ENCODE results near the gene MTERF1.
"Not testable (repeated sequence)": the region's sequence is repeated elsewhere in the genome, so short reads cannot be mapped to it uniquely, and the experiment has no call there.

Gene MTERF1, protein sequence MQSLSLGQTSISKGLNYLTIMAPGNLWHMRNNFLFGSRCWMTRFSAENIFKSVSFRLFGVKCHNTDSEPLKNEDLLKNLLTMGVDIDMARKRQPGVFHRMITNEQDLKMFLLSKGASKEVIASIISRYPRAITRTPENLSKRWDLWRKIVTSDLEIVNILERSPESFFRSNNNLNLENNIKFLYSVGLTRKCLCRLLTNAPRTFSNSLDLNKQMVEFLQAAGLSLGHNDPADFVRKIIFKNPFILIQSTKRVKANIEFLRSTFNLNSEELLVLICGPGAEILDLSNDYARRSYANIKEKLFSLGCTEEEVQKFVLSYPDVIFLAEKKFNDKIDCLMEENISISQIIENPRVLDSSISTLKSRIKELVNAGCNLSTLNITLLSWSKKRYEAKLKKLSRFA

DNA sequence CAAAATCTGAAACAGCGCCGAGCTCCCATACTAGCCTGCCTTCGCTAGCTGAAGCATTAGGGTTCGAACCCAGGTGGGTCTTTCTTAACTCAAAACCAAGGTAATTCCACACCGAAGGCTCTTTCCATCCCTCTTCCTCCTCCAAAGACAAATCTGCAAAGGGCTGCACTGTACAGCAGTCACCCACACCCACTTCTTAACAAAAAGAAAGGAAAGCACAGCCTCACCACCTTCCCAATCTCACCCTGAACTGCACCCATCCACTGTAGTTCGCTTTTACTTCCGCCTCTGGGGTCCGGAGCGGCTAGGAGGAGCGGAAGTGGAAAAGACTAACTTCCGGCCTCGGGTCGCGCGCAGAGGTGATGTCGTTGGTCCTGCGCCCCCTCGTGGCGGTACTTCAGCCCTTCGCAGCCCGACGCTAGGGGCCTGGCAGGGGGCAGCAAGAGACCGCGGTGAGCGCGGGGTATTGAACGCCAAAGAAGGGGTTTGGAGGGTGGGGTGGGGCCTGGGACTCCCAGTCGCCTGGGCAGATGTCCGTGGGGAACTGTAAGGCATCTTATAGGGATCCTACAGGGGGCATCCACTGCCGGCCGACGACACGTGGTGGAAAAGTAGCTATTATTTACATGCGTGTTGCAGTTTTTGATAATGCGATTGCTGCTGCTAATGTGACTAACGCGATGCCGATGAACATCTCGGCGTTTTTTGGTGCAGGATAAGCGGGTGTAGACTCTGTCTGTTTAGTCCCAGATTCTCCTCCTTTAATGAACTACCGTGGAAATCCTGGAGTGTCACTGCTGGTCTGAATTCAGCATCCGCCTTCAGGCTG lies at the start of gene MTERF1:
MTERF1 (minus strand) TSS at position 290 of the 829 bp plus-strand sequence. CDS start 619 bp downstream, outside the sequence.
- DNase-seq (ENCODE audit: low read depth), result peak; percentile 86

DNA sequence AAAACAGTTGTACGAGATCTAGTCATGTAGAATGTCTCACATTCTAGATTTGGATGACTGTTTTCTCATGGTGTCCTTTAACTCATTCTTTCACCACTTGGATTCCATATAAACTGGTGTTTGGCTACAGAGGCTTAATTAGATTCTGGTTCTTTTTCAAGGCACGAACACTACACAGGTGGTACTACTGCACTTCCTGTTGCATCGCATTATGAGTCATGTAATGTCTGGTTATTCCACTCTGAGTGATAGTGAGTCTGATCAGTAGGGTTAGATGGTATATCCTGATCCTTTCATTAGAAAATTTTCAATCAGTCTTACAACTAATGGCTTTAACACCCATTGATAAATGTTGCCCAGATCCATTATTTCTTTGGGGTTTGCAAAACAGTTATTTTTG lies 49.0 kb upstream of the MTERF1 start:
- no peak for DNase-seq (ENCODE audit: low read depth)

DNA sequence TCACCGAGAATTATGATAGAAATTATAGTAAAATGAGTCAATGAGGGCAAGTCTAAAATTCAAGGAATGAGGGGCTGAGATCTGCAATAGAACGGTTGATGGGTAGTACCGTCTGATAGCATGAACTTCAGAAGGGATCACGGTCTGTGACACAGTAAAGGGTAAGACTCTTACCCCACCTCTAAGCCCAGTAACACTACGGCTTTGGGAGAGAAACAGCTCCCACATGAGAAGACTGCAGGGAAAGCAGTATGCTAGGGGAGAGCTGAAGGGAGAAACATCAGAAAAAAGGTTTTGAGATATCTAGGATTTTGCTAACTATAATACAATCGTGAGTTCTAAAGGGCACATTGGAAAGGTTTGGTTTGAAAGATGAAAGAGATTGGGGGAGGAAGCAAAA lies 47.4 kb upstream of the MTERF1 start:
- no peak for DNase-seq (ENCODE audit: low read depth)

DNA sequence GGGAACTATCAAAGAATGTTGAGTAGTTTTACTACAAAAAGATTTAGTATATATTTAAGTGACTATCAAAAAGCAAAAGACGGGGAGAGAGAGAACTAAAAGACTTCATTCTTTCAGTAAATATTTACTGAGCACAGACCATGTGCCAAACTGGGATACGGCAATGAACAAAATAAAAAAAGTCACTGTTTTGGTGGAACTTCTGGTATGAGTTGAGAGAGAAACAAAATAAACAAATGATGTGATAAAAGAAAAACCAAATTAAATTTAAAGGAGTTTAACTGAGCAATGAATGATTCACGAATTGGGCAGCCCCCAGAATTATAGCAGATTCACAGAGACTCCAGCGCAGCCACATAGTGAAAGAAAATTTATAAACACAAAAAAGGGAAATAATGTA lies 42.4 kb upstream of the MTERF1 start:
- DNase-seq (ENCODE audit: low read depth), result no peak

DNA sequence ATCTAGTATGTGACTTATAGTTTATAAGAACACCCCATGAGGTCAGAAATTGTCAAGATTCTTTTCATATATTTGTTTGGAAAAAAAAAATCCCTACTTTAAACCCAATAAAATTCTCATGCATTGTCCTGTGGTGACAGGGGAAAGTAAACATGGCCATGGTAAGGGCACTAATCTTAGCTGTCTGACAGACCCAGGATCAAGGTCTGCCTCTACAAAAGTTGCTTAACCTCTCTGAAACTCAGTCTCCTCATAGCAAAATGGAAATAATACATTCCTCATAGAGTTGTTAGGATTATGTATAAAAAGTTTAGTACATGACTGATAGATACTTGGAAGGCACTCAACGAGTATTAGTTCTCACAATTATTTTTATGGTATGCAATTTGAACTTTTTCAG lies 37.9 kb upstream of the MTERF1 start:
- no peak for DNase-seq (ENCODE audit: low read depth)

DNA sequence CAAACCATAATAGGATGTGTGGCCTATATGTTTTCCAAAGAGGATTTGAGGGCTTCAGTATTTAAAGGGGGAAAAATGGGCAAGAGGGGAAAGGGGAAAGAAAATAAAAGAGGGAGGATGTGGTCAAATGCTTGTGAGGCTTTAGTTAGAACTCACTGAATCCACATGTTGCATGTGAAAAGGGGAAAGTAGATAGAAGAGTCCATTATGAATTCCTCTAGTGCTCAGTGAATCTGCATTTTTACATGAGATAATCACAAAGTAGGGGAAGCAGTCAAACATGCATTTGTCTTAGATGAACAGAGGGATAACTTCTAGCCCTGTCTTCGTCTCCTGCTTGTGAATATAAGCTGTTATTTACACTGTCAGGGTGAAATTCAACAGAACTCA lies 35.5 kb upstream of the MTERF1 start:
- DNase-seq (ENCODE audit: low read depth), result no peak

DNA sequence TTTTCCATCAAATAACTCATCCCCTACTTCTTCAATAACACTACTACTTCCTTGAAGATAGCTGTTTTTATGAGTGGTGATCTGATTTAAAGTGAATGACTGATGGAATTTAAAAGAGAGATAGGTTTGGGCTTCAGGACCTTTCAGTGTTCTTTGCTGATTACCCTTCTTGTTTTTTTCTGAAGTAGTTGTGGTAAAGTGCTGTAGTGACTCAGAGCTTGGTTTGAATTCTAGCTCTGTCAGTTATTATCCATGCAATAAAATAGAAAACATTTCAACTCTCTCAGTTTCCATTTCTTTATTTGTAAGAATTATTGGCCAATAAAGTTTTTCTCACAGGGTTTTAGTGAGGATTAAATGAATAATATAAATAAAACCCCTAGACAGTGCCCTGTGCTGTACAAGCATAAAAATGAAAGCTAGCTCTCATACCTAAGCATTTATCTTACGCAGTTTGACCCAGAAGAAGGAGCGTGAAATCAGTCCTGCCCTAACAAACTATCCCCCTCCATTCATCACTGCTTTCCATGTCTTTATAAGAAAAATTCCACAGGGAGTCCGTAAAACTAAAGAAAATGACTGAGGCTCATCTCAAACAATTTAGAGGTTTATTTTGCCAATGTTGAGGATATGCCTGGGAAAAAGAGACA lies 35.0 kb upstream of the MTERF1 start:
- no peak for DNase-seq (ENCODE audit: low read depth)

DNA sequence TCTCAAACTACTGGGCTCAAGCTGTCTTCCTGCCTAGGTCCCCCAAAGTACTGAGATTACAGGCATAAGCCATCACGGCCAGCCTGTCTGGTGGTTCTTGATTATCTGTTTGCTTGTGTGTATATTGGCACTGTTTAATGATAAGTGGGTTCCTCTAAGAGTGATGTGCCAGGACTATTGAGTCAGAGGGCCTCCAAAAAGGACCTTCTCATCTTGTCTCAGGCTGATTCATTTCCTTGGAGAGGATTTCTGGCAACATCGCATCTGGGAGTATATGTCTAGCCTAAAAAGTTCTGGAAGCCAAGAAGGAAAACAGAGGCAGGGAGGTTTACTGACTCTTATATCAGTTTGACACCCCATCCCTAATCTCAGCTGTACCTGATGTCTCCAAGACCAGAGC lies 33.1 kb upstream of the MTERF1 start:
- no peak for DNase-seq (ENCODE audit: low read depth)

DNA sequence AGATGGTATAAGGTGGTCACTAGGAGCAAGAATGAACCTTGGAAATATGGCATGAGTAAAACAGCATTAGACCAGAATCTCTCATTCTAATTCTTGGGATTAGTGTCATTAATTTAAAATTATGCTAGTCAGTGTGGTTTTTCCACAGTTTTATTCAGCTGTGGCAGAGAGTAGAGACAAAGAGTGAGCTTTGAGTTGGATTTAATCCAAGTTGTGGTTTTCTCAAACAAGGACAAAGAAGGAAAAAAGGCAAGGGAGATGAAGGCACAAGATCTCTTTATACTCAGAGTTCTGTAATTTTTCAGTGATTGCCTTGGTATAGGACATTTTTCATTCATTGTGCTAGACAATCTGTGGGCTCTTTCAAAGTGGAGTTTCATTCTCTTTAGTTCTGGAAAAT lies 32.0 kb upstream of the MTERF1 start:
- DNase-seq (ENCODE audit: low read depth), result no peak

DNA sequence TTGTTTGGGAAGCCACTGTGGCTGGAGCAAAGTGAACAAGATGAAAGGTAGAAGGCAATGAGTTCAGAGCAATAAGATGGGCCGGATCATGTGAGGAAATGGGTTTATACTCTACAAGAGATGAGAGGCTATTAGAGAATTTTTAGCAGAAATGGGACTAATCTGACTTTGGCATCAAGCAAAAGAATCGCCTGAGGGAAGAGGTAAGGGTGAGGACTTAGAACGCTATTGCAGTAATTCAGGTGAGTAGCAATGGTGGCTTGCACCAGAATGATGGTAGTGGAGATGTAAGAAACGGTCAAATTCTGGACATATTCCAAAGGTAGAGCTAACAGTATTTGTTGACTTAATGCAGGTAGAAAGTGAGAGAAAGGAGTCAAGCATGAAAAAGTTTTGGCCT lies 30.6 kb upstream of the MTERF1 start:
- DNase-seq (ENCODE audit: low read depth), result no peak

DNA sequence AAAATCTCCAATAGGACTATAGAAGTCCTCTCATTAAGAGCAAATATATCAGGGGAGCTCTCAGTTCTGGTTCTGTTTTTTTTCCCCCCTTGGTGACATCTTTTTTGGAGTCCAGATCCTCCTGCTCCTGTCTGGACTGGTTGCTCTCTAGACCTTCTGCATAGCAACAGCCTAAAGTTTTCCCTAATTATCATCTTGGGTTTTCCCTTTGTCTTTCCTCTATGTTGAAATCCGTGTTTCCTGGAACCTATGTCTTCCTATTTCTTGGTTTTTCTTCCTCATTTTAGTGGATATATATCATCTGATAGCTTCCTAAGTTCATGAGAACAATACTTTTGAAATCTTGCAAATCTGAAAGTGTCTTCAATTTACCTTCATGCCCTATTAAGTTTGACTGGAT lies 29.7 kb upstream of the MTERF1 start:
- DNase-seq (ENCODE audit: low read depth), result no peak

DNA sequence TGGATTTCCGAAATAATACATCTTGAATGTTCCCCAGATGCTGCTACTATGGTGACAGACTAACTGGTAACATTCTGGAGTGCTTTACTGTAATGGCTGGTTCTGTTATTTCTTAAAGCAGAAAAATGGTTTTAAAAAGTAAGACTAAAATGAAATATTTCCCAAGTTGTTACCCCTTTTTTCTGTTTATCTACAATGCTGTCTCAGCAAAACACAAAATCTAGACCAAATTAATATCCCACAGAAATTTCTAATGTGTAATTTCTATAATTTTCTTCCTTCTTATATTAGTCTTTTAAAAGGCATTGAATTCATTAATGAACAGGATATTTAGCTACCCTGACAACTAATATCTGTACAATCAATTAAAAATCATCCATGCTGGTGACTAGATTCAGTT lies 19.1 kb upstream of the MTERF1 start:
- DNase-seq (ENCODE audit: low read depth), result no peak

DNA sequence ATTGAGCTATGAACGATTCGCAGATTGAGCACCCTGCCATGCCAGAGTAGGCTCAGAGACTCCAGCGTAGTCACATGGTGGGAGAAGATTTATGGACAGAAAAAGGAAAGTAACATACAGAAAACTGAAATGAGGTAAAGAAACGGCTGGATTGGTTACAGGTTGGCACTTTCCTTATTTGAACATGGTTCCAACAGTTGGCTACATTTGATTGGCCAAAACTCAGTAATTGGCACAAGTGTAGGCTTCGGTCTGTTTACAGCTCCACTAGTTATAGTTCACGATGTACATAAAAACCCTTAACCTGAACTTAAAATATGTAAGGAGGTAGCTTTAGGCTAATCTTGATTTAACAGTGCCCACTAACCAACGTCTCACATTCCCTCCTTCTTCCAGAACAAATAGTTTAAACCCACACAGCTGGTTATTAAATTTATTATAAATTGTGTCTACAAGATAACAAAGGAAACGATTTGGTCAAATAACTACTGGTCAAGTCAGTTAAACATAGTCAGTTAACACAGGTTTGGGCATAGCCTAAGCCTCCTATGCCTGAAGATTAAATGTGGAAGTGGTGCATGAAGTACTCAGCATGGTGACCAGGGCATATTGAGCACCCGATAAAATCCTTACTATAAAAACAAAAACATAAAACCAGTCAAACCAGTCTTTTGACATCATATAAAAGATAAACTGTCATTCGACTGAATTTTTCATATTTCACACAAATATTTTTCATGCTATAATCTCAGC lies 17.9 kb upstream of the MTERF1 start:
- DNase-seq (ENCODE audit: low read depth), result no peak

DNA sequence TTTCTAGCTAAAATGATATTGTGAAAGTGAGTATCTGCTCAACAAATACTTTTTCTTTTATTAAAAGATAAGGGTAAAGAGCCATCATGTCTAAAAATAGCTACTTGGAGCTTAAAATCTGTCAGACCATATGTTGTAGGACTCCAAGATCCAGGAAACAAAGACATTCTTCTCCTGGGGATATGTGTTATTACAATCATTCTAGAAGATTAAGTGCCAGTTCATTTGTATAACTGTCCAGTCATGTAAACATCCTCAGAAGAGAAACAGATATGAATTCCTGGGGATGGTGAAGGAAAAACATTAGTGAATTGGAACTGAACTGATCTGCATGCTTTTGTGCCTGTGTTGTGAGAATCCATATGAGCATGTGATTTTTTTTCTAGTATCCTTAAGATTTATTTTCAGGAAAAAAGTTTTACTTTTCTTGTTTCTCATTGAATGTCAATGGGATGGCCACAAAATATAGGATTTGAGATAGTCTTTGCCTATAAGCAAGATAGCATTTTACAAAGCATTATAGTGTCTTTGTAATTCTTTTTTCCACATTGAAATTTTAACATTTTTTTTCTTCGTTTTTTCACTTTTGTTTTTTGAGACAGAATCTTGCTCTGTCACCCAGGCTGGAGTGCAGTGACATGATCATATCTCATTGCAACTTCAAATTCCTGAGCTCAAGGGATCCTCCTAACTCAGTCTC lies 14.4 kb upstream of the MTERF1 start:
- DNase-seq (ENCODE audit: low read depth), result no peak

DNA sequence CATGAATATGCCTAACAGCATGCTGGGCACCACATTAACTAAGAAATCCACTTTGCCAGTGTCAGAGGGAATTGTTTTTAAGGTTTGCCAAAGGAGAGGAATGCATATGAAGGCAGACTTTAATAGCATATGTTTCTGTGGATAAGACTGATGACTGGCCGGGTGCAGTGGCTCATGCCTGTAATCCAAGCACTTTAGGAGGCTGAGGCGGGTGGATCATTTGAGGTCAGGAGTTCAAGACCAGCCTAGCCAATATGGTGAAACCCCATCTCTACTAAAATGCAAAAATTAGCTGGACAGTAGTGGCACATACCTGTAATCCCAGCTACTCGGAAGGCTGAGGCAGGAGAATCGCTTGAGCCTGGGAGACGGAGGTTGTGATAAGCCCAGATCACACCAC lies 13.2 kb upstream of the MTERF1 start:
- DNase-seq (ENCODE audit: low read depth), result not testable (repeated sequence)

DNA sequence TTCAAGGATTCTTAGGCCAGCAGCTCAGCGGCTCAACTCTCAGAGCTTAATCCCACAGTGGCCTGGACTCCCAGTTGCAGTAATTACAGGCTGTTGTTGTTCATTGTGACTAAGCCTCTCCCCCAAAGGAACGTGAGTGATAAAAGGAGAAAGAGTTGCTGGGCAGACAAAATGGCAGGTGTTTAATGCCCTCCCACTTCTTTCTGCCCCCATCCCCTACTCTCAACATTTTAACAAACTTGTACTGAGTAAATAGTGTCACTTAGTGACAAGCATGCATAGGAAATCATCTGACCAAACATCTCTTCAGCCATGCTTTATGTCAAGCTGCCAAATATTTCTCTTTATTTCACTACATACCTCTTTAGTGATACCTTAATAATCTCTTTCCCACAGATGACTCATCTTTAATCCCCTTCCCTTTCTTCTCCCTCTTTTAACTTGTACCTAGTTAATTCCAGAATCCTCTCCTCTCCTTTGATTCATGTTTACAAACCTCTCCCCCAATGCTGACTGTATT lies 12.4 kb upstream of the MTERF1 start:
- DNase-seq (ENCODE audit: low read depth), result no peak

DNA sequence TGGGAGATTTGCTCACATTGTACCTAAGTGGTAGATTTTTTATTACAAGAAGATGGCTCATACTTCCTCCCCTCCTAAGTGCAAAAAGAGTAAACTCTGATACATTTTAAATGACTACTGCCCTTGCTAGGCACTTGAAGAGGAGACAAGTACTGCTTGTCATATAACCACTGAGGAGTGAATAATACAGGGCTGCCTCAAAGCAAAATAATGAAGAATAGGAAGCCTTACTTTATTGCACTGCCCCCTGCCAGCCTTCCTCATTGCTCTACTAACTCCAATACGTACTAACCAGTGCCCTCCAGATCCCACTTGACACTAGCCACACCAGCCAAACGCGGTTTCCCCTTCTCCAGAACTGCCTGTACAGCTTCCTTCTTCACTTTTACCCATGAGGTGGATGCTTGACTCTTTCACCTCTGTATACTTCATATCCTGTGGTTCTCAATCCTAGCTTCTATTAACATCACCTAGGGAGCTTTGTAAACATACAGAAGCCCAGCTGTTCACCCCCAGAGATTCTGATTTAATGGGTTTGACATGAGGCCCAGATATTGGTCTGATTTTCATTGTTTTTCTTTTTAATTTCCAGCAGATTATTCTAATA lies 11.7 kb upstream of the MTERF1 start:
- DNase-seq (ENCODE audit: low read depth), result no peak

DNA sequence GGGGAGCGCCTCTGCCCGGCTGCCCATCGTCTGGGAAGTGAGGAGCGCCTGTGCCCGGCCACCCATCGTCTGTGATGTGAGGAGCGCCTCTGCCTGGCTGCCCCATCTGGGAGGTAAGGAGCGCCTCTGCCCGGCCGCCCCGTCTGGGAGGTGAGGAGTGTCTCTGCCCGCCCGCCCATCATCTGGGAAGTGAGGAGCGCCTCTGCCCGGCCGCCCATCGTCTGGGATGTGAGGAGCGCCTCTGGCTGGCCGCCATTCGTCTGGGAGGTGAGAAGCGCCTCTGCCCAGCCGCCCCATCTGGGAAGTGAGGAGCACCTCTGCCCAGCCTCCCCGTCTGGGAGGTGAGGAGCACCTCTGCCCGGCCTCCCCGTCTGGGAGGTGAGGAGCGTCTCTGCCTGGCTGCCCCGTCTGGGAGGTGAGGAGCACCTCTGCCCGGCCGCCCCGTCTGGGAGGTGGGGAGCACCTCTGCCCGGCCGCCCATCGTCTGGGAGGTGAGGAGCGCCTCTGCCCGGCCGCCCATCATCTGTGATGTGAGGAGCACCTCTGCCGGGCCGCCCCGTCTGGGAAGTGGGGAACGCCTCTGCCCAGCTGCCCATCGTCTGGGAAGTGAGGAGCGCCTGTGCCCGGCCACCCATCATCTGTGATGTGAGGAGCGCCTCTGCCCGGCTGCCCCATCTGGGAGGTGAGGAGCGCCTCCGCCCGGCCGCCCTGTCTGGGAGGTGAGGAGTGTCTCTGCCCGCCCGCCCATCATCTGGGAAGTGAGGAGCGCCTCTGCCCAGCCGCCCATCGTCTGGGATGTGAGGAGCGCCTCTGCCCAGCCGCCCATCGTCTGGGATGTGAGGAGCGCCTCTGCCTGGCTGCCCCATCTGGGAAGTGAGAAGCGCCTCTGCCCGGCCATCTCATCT lies 8.0 kb upstream of the MTERF1 start:
- not testable (repeated sequence) for DNase-seq (ENCODE audit: low read depth)

DNA sequence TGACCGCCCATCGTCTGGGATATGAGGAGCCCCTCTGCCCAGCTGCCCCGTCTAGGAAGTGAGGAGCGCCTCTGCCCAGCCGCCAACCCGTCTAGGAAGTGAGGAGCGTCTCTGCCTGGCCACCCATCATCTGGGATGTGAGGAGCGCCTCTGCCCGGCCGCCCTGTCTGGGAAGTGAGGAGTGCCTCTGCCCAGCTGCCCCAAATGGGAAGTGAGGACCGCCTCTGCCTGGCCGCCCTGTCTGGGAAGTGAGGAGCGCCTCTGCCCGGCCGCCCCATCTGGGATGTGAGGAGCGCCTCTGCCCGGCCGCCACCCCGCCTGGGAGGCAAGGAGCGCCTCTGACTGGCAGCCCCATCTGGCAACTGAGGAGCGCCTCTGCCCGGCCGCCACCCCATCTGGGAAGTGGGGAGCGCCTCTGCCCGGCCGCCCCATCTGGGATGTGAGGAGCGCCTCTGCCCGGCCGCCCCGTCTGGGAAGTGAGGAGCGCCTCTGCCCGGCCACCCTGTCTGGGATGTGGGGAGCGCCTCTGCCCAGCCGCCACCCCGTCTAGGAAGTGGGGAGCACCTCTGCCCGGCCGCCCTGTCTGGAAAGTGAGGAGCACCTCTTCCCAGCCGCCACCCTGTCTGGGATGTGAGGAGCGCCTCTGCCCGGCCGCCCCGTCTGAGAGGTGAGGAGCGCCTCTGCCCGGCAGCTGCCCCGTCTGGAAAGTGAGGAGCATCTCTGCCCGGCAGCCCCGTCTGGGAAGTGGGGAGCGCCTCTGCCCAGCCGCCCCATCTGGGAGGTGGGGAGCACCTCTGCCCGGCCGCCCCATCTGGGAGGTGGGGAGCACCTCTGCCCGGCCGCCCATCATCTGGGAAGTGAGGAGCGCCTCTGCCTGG lies 7.1 kb upstream of the MTERF1 start:
- not testable (repeated sequence) for DNase-seq (ENCODE audit: low read depth)

Data from stimulated activated CD8-positive, alpha-beta memory T cell treated with anti-CD3 and anti-CD28 coated beads, Interleukin-7, amount 100 ng/mL, for 24 hours (primary cell).